GM19023 (cell line): ENCODE results near the gene MYO7B.

Experiments
- ATAC-seq: cut with Tn5 transposase; IDR thresholded peaks from one replicate; pipeline ENCODE4 v1.9.1; 2021; ENCODE audit warnings: mild to moderate bottlenecking, moderate library complexity; ENCODE audit not compliant: unreplicated experiment

The MYO7B gene

GRCh38 chr2:127674241-127675209, 139.0 kb downstream of the MYO7B start:
- no peak for ATAC-seq

DNA sequence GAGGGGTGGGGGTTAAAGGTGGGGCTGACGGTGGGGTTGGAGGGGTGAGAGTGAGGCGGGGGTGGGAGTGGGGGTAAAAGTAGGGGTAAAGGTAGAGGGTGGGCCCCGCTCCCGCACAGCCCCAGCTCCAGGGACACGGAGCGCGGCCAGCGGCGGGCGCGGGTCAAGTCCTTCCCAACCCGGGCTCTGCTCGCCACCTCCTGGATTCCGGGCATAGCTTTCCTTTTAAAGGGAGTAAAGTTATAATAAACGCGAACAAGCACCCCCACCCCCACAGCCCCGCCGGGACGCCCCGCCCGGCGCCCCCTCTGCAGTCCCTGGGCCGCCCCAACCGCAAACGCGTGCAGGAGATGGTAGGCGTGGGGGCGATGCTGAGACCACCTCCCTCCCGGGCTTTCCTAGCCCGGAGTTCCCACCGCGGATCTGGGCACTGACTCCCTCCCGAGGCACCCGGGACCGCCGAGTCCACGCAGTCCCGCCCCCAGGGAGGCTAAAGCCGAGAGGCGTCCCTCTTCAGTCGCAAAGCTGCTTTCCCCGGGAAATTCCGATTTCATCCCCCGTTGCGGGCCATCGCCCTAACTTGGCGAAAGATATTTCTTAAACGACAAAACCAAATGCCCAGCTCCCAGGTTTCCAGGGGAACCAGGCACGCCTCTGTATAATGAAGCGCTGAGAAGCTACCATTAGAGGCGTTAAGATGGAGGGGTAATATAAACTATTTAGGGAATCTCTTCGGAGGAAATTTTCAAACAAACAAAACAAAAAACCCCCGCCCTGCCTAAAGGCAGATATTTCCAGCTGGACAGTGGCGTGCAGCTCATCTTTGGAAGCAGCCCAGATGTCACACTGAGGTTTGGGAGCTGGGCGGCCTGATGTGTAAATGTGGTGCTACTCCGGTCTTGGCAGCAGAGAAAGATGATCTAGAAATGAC, 140.1 kb downstream of the MYO7B start, which contains the start of gene LIMS2:
TSS of gene LIMS2 (minus strand) at position 200 of the 931 bp plus-strand sequence. CDS start 506 bp downstream, outside the sequence.
- no peak for ATAC-seq

- ATAC-seq = no peak
Measured at GRCh38 chr2:127676906-127677305, 141.4 kb downstream of the MYO7B start.

DNA sequence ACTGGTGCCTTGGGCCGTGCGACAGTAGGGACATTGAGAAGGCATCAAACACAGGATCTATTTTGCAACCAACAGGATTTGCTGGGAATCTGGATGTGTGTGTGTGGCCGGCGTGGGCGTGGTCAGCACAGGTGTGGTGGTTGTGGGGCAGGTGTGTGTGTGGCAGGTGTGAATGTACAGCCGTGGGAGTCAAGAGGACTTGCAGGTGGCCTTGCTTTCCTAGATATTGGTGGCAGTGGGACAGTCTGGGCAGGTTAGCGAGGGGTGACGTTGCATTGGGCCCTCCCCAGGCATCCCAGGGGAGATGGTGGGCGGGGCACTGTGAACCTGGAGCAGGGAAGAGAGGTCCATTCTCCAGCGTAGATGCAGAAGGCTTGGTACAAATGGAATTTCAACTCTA, 143.0 kb downstream of the MYO7B start:
- no peak for ATAC-seq

DNA sequence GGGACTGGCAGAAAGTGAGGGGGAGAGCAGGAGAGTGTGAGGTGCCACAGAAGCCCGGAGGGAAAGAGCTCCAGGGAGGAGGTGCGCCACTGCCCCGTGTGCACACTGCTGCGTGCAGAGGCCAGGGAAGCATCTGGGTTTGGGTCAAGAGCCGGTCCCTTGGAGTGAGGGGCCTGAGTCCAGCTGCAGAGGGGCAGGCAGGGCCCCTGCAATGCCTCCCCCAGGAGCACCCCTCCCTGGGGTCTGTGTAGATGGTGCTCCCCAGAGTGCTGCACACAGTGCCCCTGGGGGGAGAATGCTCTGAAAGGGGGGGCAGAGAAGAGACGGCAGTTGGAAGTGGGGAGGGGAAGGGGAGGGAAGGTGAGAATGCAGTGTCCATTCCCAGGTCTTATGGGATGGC, 143.5 kb downstream of the MYO7B start:
- ATAC-seq = no peak

GRCh38 chr2:127679680-127680361, 144.3 kb downstream of the MYO7B start:
- no peak for ATAC-seq

GRCh38 chr2:127680706-127681287, 145.3 kb downstream of the MYO7B start:
- no peak for ATAC-seq

DNA sequence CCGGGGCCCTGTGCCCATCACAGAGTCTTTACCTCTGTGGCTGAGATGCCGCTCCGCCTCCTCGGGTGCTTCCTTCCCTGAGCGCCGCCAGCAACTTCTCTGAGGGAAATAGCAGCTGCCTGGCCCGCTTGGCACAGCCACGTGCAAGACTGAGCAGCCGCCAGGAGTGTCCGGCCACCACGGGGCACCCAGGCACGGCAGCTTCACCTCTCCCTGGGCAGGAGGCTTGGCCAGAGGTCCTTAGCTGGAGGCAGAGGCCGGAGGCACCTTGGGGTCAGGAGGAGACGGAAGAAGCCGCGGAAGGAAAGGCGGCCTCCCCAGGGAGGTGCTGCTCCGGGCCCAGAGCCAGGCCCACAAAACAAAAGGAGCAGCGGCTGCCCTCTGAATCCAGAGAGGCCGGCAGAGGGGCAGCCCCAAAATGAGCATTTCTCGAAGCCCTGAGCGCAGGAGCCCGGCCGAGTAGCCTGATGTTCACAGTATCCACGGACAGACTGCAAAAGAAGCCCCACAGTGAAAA, 145.9 kb downstream of the MYO7B start:
- ATAC-seq = no peak

GRCh38 chr2:127681976-127682857, 146.7 kb downstream of the MYO7B start:
- ATAC-seq = no peak

DNA sequence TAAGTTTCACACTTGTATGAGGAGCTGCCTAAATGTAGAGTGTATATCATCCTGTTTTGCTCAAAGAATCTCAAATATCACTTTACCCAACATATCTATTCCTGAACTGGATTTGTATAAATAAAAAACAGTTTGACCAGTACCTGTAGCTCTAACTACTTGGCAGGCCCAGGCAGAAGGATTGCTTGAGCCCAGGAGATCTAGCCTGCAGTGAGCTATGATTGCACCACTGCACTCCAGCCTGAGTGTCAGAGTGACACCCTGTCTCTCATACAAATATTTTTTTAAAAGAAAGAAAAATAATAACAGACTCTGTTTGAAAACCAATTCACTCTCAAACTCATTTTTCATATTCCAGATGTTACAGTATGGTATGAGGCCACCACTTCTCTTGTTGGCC, 147.6 kb downstream of the MYO7B start:
- ATAC-seq = no peak

DNA sequence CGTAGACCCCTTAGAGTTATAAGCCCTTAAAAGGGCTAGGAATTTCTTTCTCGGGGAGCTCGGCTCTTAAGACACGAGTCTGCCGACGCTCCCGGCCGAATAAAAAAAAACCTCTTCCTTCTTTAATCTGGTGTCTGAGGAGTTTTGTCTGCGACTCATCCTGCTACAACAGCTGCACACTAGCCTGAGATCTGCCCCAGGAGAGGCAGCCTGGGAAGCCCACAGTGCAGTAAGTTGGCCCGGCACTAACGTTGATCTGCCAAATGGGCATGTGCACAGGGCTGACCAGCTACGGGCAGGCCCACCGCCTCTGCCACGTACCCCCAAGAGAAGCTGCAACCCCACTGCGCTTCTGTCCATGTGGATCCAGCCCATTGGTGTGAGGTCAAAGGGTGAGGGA, 148.3 kb downstream of the MYO7B start:
- ATAC-seq = no peak

DNA sequence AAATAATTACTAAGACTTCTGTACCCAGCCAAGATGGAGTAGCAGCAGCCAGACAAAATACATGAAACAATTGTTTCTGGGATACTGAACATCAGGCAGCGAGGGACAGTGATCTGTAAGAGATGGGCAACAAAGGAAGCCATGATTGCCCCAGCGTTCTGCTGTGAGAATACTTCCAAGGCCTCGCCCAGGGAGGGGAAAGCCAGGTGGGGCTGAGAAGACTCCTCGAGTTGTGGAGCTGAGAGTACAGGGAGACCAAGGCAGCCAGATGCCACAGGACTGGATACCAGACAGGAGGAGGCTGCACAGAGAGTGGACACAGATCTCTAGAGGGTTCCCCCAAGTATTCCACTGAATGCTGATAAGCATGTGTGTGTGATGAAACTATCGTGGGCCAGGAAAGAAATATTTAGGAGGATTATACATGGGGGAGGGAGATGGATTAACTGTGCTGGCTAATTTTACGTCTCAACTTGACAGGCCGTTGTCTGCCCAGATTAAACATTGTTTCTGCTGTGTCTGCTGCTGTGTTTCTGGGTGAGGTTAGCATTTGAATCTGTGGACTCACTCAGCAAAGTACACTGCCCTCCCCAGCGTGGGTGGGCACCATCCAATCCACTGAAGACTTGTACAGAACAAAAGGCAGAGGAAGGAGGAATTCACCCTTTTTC, 150.1 kb downstream of the MYO7B start:
- ATAC-seq = no peak
